Liver (tissue), 9 donors: ENCODE results near the gene TNFRSF13B. TPM values are rescaled to one million over a fixed set of nuclear protein-coding genes. Genes with fewer than 3 reads are reported as not detected.

Source experiments
- DNase-seq: peaks from one replicate; pipeline ENCODE4 v3.0.0-alpha.2; 2017; ENCODE audit warnings: low spot score
- H3K27ac ChIP-seq, 2 donors: one replicate each; pipeline ENCODE4 v1.7.0; 2013; ENCODE audit warnings: inconsistent platforms in 2 of 2, low read length in 2 of 2, control low read depth in 1 of 2, low read depth in 1 of 2, mild to moderate bottlenecking in 1 of 2
- H3K27me3 ChIP-seq, 4 donors: one replicate each; pipeline versions ENCODE4 v1.6.1 to v1.7.0; 2013; ENCODE audit warnings: low read length in 3 of 4, inconsistent platforms in 1 of 4, mild to moderate bottlenecking in 1 of 4, moderate library complexity in 1 of 4; ENCODE audit not compliant: control insufficient read depth in 4 of 4, insufficient read depth in 4 of 4
- H3K36me3 ChIP-seq, 4 donors: one replicate each; pipeline versions ENCODE4 v1.6.1 to v1.7.0; 2013; ENCODE audit warnings: low read length in 3 of 4, mild to moderate bottlenecking in 3 of 4, low read depth in 1 of 4, moderate library complexity in 1 of 4; ENCODE audit not compliant: control insufficient read depth in 4 of 4, insufficient read depth in 3 of 4
- H3K4me1 ChIP-seq, 4 donors: one replicate each; pipeline versions ENCODE4 v1.6.1 to v1.7.0; 2013; ENCODE audit warnings: low read length in 3 of 4, mild to moderate bottlenecking in 3 of 4, moderate library complexity in 1 of 4; ENCODE audit not compliant: control insufficient read depth in 4 of 4, insufficient read depth in 4 of 4
- H3K4me3 ChIP-seq, 3 donors: one replicate each; pipeline versions ENCODE4 v1.6.1 to v1.7.0; 2013; ENCODE audit warnings: low read length in 3 of 3, control low read depth in 1 of 3, low read depth in 1 of 3, mild to moderate bottlenecking in 1 of 3
- H3K9ac ChIP-seq, 2 donors: one replicate each; pipeline ENCODE4 v1.7.0; 2013; ENCODE audit warnings: low read length in 2 of 2, mild to moderate bottlenecking in 2 of 2, moderate library complexity in 2 of 2, control low read depth in 1 of 2, low read depth in 1 of 2
- H3K9me3 ChIP-seq, 4 donors: one replicate each; pipeline versions ENCODE4 v1.6.1 to v1.7.0; 2013; ENCODE audit warnings: low read length in 3 of 4; ENCODE audit not compliant: control insufficient read depth in 4 of 4
- ATF3 ChIP-seq: IDR thresholded peaks from 2 replicates; pipeline ENCODE4 v1.6.1; 2016; ENCODE audit warnings: antibody characterized with exemption
- CTCF ChIP-seq: fragments of 150-350 bp; IDR thresholded peaks from 2 replicates; pipeline ENCODE4 v1.5.1; 2017; ENCODE audit warnings: improper control_type of control experiment, low read depth, low read length; ENCODE audit not compliant: missing input control
- EGR1 ChIP-seq, 2 donors: IDR thresholded peaks; 2 replicates each; pipeline ENCODE4 v1.6.1; 2016 to 2018; ENCODE audit warnings: antibody characterized with exemption in 2 of 2, low read depth in 2 of 2
- GABPA ChIP-seq, 2 donors: IDR thresholded peaks in 1 of 2; conservative IDR thresholded peaks in 1 of 2; 2 replicates each; pipeline ENCODE4 v1.6.1; 2016; ENCODE audit warnings: antibody characterized with exemption in 2 of 2, mild to moderate bottlenecking in 1 of 2, moderate library complexity in 1 of 2
- JUND ChIP-seq, 2 donors: IDR thresholded peaks; 2 replicates each; pipeline ENCODE4 v1.6.1; 2016; ENCODE audit warnings: antibody characterized with exemption in 2 of 2
- MAX ChIP-seq: IDR thresholded peaks from 2 replicates; pipeline ENCODE4 v1.6.1; 2016; ENCODE audit warnings: antibody characterized with exemption
- NR2F2 ChIP-seq: IDR thresholded peaks from 2 replicates; pipeline ENCODE4 v1.6.1; 2016; ENCODE audit warnings: antibody characterized with exemption
- RAD21 ChIP-seq, 2 donors: IDR thresholded peaks; 2 replicates each; pipeline ENCODE4 v1.6.1; 2016; ENCODE audit warnings: antibody characterized with exemption in 2 of 2, mild to moderate bottlenecking in 2 of 2
- REST ChIP-seq: IDR thresholded peaks from 2 replicates; pipeline ENCODE4 v1.6.1; 2016; ENCODE audit warnings: antibody characterized with exemption, mild to moderate bottlenecking
- RXRA ChIP-seq, 2 donors: IDR thresholded peaks; 2 replicates each; pipeline ENCODE4 v1.6.1; 2017 to 2018; ENCODE audit warnings: antibody characterized with exemption in 2 of 2, mild to moderate bottlenecking in 1 of 2
- SP1 ChIP-seq: IDR thresholded peaks from 2 replicates; pipeline ENCODE4 v1.6.1; 2018; ENCODE audit warnings: antibody characterized with exemption, mild to moderate bottlenecking
- TAF1 ChIP-seq: conservative IDR thresholded peaks from 2 replicates; pipeline ENCODE4 v1.6.1; 2016; ENCODE audit warnings: antibody characterized with exemption, mild to moderate bottlenecking
- YY1 ChIP-seq: IDR thresholded peaks from 2 replicates; pipeline ENCODE4 v1.6.1; 2016; ENCODE audit warnings: antibody characterized with exemption, mild to moderate bottlenecking
- WGBS: extraction: QIAGEN DNeasy Blood & Tissue Kit; methylation state at CpG from one replicate; pipeline ENCODE4 v1.1.7; 2013; 5-methylcytosine and 5-hydroxymethylcytosine counted together
- polyA plus RNA-seq, 2 donors: library from polyadenylated mRNA; stranded (reverse) in 1 of 2; unstranded in 1 of 2; fragments of 200-250 nt in 1 of 2; fragments of >200 nt in 1 of 2; fragmentation: Nextera tagmentation in 1 of 2; extraction: Ambion mirVana in 1 of 2; gene quantifications; one replicate each; pipeline versions ENCODE4 v1.2.1 to v1.2.3, GENCODE V29; 2013 to 2015
- total RNA-seq, 2 donors: library from RNA; depleted of rRNA; stranded (reverse); fragments of >200 nt; gene quantifications; one replicate each; pipeline ENCODE4 v1.2.3, GENCODE V29; 2014
- donor health status: healthy.
- donor health status: healthy.
- donor health status: healthy.
- donor health status: healthy.
- donor health status: healthy.

Gene TNFRSF13B
- total RNA-seq (under 1 TPM in 1 of 2 donors, not detected in 1; 0.17 TPM), polyA plus RNA-seq (under 1 TPM in 1 of 2 donors, not detected in 1; 0.26 TPM)

- TF ChIP-seq NR2F2 (no peak), MAX (no peak), RXRA (IDR thresholded peaks at IDR 0.05) (no peak), CTCF (no peak), EGR1 (IDR thresholded peaks at IDR 0.05; ENCODE audit: low read depth in 2 of 2) (no peak), GABPA (IDR thresholded peaks at IDR 0.05 in 1 of 2, conservative IDR thresholded peaks at IDR 0.05 in 1 of 2) (no peak), ATF3 (no peak), TAF1 (no peak), JUND (IDR thresholded peaks at IDR 0.05) (no peak), REST (no peak), SP1 (no peak)
- Histone ChIP-seq H3K9me3 (no peaks in the 10 kb centered on the region), H3K4me3 (no peak within 1 kb of the TSS), H3K27ac (no peak within 1 kb of the TSS), H3K36me3 (no peaks in the 10 kb centered on the region), H3K27me3 (no peaks in the 10 kb centered on the region), H3K9ac (no peak within 1 kb of the TSS), H3K4me1 (no peaks in the 10 kb centered on the region)
- DNase-seq = no peak
- WGBS = 88% methylated on average over 17 of the region's 17 CpGs
Observed at GRCh38 chr17:16971458-16972338, at the start of gene TNFRSF13B. TNFRSF13B (minus strand) TSS chr17:16972118; CDS start chr17:16972075, 43 bp downstream.

GRCh38 chr17:17021194-17021863 is 49.4 kb upstream of the TNFRSF13B start:
- TF ChIP-seq YY1 (no peak), SP1 (peak; percentile 16), RAD21 (IDR thresholded peaks at IDR 0.05) (no peak)
- 79% methylated on average over 15 of the region's 15 CpGs for WGBS
- Histone ChIP-seq H3K4me3 (no peak overlapping the region), H3K27me3 (no peaks in the 10 kb centered on the region), H3K9me3 (no peaks in the 10 kb centered on the region), H3K9ac (no peak overlapping the region), H3K27ac (peak overlapping the region; percentile 28 to 46), H3K36me3 (no peaks in the 10 kb centered on the region), H3K4me1 (no peaks in the 10 kb centered on the region)
- DNase-seq = no peak
